HG03196 (cell line): ENCODE results near the gene NHP2.

Experiments used
- ATAC-seq: cut with Tn5 transposase; IDR thresholded peaks from one replicate; pipeline ENCODE4 v1.9.1; 2021; ENCODE audit not compliant: unreplicated experiment

NHP2 gene

DNA sequence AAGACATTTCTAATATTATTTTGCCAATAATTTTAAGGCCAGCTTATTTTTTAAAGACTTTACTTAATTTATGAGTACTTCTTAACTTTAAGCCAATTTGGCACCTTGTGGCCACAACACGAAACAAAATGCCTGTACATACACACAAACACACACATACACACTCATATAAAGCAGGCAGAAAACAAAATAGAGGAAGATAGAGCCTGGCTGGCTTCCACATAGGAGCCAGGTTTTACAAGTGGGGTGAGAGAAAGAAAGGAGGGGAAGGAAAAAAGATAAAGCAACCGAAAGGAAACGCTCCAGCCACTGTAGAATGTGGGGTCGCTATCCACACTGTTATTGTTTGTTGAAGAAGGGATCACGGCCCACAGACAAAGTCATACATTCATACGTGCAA, 23.1 kb upstream of the NHP2 start:
- no peak for ATAC-seq

DNA sequence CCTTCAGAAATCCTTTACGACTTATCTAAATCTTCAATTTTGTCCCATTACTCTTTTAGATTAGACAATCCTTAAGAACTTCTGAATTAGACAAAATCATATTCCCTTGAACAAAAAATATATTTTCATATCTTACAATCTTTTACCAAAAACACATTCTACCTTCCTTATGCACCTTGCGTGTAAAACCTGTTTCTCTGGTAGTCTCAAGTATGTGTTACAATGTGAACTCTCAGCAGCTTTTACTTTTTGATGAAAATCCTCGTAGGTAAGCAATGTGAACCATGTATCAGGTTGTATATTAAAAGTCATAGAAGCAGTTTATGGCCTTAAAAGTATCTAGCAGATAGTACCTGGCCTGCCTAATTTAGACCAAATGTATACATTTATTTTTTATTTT, 20.8 kb upstream of the NHP2 start:
- no peak for ATAC-seq

GRCh38 chr5:178170455-178170854, 16.8 kb upstream of the NHP2 start:
- ATAC-seq = no peak

DNA sequence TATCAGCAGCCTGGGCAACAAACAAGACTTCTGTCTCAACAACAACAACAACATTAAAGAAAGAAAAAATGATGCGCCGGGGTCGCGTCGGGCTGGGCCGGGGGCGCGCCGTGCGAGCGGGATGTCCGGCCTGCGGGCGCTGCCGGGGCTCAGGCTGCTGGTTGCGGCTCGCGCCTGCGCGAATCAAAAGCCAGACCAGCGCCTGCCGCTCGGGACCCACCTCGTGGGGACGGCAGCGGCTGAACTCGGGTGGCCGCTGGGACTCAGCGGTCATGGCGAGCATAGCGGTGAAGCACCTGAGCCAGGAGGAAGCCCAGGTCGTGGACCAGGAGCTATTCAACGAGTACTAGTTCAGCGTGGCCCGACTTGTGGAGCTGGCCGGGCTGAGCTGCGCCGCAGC, 11.9 kb upstream of the NHP2 start:
- ATAC-seq = no peak

GRCh38 chr5:178163772-178164735, 10.4 kb upstream of the NHP2 start:
- peak; percentile 88 for ATAC-seq

GRCh38 chr5:178162481-178162880, 8.8 kb upstream of the NHP2 start:
- ATAC-seq = no peak

- no peak for ATAC-seq
Measured at GRCh38 chr5:178160176-178160575, 6.5 kb upstream of the NHP2 start.

- no peak for ATAC-seq
Measured at GRCh38 chr5:178155065-178155464, 1.4 kb upstream of the NHP2 start.

DNA sequence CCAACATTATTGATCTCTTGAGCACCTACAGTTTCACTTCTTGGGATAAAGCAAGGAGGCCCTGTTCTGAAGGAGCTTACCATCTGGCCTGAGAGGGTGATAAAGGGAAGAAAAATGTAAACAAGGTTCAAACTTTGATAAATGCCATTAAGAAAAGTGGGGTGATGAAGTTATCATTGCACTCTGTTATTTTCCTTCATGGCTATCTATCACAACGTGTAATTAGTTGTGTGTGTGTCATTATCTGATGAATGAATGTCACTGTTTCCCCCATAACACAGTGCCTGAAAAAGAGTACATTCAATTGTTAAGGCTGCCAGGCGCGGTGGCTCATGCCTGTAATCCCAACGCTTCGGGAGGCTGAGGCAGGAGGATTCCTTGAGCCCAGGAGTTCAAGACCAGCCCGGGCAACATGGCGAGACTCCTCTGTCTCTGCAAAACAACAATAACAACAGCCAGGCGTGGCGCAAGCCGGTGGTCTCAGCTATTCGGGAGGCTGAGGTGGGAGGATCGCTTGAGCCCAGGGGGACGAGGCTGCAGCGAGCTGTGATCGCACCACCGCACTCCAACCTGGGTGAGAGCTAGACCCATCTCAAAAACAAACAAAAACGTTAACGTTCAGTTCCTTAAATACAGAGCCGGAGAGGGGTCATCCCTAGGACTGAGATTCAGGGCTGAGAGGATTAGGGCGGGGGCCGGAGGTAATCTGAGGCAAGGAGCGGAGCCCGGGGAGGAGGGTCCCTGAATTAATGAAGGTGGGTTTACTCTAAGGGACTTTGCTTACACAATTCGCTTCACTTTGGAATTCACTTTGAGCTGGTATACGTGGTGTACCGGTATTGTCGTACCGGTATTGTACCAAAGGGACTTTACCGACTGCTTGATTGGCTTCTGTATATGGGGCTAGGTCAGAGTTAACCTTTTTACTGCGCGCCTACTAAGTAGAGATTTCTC, 917 bp downstream of the NHP2 start:
- ATAC-seq = no peak

- no peak for ATAC-seq
Measured at GRCh38 chr5:178150977-178151734, 2.5 kb downstream of the NHP2 start.

GRCh38 chr5:178149199-178149932, 4.3 kb downstream of the NHP2 start:
- ATAC-seq = no peak

DNA sequence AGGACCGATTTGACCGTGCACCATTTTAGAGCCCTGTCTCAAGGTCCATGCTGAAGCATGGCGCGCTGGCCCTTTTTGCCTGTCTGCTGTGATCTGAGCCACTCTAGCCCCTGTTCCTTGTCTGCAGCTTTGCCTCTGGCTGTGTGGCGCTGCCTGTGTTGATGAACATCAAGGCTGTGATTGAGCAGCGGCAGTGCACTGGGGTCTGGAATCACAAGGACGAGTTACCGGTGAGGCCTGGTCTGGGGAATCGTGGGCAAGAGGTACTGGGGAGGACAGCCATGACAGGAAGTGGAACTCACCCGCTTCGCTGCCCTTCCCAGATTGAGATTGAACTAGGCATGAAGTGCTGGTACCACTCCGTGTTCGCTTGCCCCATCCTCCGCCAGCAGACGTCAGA, 6.3 kb downstream of the NHP2 start:
- no peak for ATAC-seq

- ATAC-seq = peak; percentile 62
Measured at GRCh38 chr5:178145965-178146820, 7.5 kb downstream of the NHP2 start.

DNA sequence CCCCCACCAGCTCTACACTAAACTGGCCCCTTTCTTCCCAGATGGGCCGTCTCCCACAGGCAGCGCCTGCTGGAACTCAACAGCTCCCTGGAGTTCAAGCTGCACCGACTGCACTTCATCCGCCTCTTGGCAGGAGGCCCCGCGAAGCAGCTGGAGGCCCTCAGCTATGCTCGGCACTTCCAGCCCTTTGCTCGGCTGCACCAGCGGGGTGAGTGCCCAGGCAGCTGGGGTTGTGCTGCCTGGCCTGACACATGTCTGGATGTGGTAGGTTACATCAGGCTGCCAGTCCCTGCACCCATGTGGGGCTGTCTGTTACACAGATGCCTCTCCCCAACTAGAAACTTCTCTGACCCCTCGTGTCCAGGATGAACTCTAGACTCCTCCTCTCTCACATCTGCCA, 9.8 kb downstream of the NHP2 start:
- ATAC-seq = no peak

DNA sequence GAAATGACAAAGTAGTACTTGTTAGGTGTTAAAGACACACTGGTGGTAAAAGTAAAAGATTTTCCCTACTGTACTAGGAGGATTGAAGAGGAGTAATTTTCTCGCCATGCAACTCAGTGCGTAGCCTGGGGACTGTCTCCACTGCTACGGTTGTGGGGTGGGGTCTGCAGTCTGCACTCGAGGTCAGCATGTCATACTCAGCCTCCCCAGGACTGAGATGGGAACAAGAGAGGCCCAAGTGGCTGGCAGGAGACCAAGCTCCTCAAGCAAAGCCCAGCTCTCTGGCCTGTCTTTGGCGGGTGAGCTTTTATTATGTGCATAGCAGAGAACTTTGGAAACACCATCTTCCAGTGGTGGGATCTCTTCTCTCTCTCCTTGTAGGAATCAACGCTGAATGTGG, 10.4 kb downstream of the NHP2 start:
- ATAC-seq = no peak

DNA sequence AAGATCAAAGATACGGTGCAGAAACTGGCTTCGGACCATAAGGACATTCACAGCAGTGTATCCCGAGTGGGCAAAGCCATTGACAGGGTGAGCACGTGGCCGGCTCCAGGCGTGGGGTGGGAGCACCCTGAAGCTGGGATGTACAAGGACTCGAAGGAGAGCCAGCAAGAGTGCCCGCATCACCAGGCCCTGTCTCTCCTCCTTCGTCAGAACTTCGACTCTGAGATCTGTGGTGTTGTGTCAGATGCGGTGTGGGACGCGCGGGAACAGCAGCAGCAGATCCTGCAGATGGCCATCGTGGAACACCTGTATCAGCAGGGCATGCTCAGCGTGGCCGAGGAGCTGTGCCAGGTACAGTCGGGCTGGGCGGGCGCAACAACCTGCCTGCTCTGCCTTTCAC, 11.0 kb downstream of the NHP2 start:
- ATAC-seq = no peak

DNA sequence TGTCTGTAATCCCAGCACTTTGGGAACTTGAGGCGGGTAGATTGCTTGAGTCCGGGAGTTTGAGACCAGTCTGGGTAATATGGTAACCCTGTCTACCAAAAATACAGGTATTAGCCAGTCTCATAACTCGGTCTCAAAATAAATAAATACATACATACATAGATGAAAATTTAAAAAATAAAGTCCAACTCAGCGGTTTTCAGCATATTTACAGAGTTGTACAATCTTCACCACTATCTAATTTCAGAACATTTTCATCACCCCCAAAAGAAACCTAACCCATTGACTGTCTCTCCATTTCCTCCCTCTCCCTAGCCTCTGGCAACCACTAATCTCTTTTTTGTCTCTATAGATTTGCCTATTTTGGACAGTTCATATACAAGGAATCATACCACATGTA, 12.1 kb downstream of the NHP2 start:
- no peak for ATAC-seq

- no peak for ATAC-seq
Measured at GRCh38 chr5:178137991-178138390, 15.7 kb downstream of the NHP2 start.

- ATAC-seq = no peak
Measured at GRCh38 chr5:178136990-178137389, 16.7 kb downstream of the NHP2 start.
